ENCODE measurements around the gene DRP2. TPM values are rescaled to one million over a fixed set of nuclear protein-coding genes. Genes with fewer than 3 reads are reported as not detected.
"Not testable (repeated sequence)": the region's sequence is repeated elsewhere in the genome, so short reads cannot be mapped to it uniquely, and the experiment has no call there.

DRP2 gene, protein sequence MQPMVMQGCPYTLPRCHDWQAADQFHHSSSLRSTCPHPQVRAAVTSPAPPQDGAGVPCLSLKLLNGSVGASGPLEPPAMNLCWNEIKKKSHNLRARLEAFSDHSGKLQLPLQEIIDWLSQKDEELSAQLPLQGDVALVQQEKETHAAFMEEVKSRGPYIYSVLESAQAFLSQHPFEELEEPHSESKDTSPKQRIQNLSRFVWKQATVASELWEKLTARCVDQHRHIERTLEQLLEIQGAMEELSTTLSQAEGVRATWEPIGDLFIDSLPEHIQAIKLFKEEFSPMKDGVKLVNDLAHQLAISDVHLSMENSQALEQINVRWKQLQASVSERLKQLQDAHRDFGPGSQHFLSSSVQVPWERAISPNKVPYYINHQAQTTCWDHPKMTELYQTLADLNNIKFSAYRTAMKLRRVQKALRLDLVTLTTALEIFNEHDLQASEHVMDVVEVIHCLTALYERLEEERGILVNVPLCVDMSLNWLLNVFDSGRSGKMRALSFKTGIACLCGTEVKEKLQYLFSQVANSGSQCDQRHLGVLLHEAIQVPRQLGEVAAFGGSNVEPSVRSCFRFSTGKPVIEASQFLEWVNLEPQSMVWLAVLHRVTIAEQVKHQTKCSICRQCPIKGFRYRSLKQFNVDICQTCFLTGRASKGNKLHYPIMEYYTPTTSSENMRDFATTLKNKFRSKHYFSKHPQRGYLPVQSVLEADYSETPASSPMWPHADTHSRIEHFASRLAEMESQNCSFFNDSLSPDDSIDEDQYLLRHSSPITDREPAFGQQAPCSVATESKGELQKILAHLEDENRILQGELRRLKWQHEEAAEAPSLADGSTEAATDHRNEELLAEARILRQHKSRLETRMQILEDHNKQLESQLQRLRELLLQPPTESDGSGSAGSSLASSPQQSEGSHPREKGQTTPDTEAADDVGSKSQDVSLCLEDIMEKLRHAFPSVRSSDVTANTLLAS
- 0.93 and 1.3 TPM in 2 replicates for total RNA-seq

- DNase-seq (ENCODE audit: extremely low read depth, low read depth, low spot score) = no peak
These were observed at the start of gene DRP2 for GRCh38 chrX:101219116-101219863. TSS of gene DRP2 (plus strand) at chrX:101219786. CDS start at chrX:101231648, 11,862 bp downstream.

- no peak for DNase-seq (ENCODE audit: extremely low read depth, low read depth, low spot score)
These were observed 47.6 kb upstream of the DRP2 start for GRCh38 chrX:101171883-101172400.

DNA sequence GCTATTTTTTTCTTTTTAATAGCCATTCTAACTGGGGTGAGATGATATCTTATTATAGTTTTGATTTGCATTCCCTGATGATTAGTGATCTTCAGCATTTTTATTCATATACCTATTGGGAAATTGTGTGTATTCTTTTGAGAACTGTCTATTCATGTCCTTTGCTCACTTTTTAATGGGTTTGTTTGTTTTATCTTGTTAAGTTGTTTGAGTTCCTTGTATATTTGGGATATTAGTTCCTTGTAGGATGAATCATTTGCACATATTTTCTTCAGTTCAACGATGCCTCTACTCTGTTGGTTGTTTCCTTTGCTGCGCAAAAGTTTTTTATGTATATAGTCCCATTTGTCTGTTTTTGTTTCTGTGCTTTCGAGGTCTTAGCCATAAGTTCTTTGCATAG lies 43.1 kb upstream of the DRP2 start:
- DNase-seq (ENCODE audit: extremely low read depth, low read depth, low spot score) = no peak

DNA sequence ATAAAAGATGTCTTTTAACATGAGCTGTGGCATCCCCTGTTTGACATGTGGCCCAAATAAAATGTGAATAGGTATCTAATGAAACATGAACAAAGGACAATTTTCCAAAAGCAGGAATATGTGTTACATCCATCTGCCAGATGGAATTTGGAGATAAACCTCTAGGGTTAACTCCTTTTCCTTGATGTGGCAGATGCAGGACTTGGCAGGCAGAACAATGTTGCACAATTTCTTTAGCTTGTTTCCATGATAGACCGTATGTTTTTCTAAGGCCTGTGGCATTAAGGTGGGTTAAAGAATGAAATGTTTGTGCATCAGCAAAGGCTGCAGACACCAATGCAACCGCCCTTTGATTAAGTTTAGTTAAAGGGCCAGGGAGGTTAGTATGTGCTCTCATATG lies 34.7 kb upstream of the DRP2 start:
- DNase-seq (ENCODE audit: extremely low read depth, low read depth, low spot score) = not testable (repeated sequence)

GRCh38 chrX:101187961-101188360 lies 31.6 kb upstream of the DRP2 start:
- DNase-seq (ENCODE audit: extremely low read depth, low read depth, low spot score) = not testable (repeated sequence)

GRCh38 chrX:101190736-101191135 lies 28.9 kb upstream of the DRP2 start:
- no peak for DNase-seq (ENCODE audit: extremely low read depth, low read depth, low spot score)

DNA sequence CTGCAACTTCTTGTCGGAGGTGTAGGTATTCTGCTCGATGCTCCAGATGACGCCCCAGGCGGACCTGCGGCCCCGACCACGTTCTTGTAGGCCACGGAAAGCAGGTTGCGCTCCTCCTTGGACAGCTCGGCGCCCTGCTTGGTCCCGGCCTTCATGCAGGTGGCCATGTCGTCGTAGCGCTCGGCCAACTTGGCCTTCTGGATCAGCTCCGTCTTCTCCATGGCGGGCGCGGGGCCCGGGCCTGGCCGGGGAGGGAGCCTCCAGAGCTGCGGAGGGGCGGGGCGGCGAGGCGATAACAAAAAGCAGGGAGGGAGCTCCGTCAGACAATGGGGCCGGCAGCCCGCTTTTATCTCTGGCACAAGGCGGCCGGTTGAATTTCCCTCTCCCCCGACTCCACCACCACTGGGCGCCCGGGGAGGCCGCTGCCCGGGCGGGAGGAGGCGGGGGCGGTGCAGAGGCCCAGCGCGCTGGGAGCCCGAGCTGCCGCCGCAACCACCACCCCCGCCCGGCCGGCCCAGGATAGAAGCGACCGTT lies 28.3 kb upstream of the DRP2 start:
- no peak for DNase-seq (ENCODE audit: extremely low read depth, low read depth, low spot score)

- DNase-seq (ENCODE audit: extremely low read depth, low read depth, low spot score) = no peak
These were observed 24.0 kb upstream of the DRP2 start for GRCh38 chrX:101195442-101196173.

- DNase-seq (ENCODE audit: extremely low read depth, low read depth, low spot score) = no peak
These were observed 15.7 kb upstream of the DRP2 start for GRCh38 chrX:101203761-101204351.

DNA sequence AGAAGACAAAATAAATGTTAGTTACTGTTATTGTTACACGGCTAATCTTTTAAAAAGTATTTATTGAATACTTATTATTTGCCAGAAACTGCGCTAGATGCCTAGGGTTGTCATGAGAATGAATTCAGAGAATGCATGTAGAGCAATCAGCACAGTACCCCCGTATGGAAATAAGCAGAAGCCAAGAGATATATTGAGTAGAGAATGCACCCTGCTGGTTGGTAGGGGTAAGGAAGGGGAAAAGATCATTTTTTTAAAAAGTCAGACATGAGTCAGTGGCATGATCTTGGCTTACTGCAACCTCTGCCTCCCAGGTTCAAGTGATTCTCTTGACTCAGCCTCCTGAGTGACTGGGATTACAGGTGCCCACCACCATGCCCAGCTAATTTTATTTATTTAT lies 13.1 kb upstream of the DRP2 start:
- no peak for DNase-seq (ENCODE audit: extremely low read depth, low read depth, low spot score)

DNA sequence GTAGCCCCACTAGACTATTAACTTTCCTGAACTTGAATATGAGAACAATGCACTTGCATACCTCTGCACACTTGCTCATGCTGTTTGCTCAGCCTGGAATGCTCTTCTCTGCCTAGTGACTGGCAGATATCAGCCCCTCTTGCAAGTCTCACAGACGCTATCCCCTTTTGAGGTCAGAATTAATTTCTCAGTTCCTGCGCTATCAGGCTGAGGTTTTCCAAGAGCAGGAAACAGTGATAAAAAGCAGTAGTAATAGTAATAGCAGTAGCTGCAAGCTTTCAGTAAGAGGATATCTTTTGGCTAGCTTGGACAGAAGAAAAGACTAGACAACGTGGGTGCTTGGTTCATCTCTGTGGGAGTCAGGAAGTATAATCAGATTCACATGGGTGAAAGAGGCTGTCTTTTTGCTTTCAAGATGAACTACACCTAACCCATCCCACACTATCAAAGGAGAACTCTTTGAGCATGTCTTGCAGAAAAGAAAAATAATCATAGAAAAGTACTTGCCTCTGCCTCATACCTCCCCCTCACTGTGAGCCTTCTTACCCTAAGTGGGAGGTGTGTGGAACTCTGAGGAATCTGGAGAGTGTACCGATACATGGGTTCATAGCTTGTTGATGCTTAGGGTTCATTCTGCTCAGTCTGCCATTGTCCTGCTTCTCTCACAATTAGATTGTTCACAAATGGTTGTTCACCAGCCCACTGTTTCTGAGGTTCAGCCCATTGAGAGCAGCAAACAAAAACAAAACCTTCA lies 11.3 kb upstream of the DRP2 start:
- DNase-seq (ENCODE audit: extremely low read depth, low read depth, low spot score) = no peak

GRCh38 chrX:101210630-101211029 lies 9.0 kb upstream of the DRP2 start:
- DNase-seq (ENCODE audit: extremely low read depth, low read depth, low spot score) = no peak

GRCh38 chrX:101217689-101218088 lies 1.9 kb upstream of the DRP2 start:
- no peak for DNase-seq (ENCODE audit: extremely low read depth, low read depth, low spot score)

- DNase-seq (ENCODE audit: extremely low read depth, low read depth, low spot score) = no peak
These were observed 319 bp downstream of the DRP2 start for GRCh38 chrX:101219864-101220346.

DNA sequence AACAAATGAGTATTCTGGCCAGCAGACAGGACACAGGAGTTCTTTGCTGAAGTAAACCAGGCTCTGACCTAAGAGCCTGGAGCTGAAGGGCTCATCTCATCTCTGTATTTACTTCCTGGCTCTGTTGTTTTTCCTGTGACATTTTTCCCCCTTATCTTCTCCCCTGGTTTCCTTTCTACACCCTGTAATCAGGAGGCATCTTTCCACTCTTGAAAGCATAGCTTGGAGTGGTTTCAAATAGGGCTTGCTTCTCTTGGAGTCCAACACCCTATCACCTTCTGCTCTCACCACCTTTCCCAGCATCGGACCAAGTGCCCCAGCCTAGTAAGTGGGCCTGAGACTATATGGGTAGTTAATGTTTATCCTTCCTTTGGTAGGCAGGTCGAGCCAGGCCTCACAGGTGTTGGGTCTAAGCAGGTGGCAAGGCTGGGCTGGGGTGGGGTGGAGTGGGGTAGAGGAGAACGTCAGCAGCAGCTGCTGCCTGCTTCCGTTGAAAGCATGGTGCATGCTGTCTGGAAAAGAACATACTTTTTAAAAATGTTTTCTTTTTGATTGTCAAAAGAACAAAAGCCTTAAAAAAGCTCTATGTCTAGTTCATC lies 1.2 kb downstream of the DRP2 start:
- no peak for DNase-seq (ENCODE audit: extremely low read depth, low read depth, low spot score)

GRCh38 chrX:101223226-101223625 lies 3.6 kb downstream of the DRP2 start:
- no peak for DNase-seq (ENCODE audit: extremely low read depth, low read depth, low spot score)

GRCh38 chrX:101229170-101229569 lies 9.6 kb downstream of the DRP2 start:
- DNase-seq (ENCODE audit: extremely low read depth, low read depth, low spot score) = no peak

DNA sequence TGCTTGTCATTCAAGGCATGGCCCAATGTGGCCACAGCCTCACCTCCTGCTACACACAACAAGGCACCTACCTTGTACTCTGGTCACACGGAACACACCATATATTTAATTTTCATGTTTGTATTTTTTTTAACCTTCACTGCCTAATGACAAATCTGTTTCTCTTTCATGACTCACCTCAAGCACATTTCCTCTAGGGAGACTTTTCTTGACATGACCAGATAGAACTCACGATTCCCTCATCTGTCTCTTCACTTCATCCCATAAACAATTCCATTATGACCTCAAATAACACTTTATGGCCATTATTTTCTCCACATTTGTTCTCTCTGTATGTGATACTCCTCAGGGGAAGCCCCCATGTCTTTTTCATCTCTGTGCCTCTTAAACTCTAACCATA lies 11.1 kb downstream of the DRP2 start:
- DNase-seq (ENCODE audit: extremely low read depth, low read depth, low spot score) = no peak
